ENCODE results near the gene PXDN.
"Not testable (repeated sequence)": the region's sequence is repeated elsewhere in the genome, so short reads cannot be mapped to it uniquely, and the experiment has no call there.

PXDN gene

DNA sequence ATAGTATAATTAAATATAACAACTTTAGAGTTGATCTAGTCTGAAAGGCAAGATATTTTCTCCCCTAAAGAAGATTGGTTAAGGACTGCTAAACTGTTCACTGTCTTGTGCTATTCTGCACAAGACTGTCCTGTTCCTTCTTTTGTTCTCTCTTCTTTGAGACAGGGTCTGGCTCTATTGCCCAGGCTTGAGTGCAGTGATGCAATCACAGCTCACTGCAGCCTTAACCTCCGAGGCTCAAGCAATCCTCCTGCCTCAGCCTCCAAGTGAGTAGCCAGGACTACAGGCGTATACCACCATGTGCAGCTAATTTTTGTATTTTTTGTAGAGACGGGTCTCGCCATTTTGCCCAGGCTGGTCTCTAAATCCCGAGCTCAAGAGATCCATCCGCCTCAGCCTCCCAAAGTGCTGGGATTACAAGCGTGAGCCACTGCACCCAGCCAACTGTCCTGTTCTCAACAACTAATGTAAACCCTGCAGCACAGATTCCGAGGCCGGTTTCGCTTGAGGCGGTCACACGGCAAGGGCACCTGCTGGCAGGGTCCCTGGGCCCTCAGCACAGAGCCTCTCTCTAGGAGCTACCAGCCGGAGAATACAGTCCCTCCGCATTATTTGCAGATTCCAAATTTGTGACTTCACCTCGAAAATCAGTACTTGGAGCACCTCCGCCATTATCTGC, 16.4 kb downstream of the PXDN start:
- no peak for DNase-seq (ENCODE audit: low read depth in 2 of 3, low spot score in 1 of 3)

DNA sequence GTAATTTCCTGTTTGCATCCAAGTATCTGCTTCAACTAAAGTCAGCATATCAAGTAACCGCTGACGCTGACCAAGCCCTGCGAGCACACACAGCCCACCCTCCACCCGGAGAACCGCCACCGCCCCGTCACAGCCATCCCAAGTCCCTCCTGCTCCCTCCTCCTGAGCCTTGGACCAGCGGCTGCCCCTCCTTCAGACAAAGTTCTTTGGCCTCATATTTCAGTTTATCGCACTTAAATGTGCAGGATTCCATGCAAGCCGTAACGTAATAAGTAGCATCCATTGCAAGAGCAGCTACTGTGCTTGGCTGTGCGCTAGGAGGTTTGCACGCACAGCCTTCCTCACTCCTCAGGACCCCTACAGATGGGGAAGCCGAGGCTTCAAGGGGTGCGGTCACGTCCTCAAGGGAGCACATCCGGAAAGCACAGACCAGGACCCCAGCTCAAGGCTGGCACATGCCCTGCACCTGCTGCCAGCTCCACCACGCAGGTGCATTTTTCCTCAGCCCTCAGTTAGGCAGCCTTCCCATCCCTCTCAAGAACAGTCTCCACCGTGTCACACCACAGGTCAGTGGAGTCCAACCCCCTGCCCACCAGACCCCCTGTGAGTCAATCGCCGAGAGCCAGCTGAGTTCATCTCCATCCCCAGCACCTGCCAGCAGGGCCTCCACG, 17.1 kb downstream of the PXDN start:
- DNase-seq (ENCODE audit: low read depth in 2 of 3, low spot score in 1 of 3), result no peak

DNA sequence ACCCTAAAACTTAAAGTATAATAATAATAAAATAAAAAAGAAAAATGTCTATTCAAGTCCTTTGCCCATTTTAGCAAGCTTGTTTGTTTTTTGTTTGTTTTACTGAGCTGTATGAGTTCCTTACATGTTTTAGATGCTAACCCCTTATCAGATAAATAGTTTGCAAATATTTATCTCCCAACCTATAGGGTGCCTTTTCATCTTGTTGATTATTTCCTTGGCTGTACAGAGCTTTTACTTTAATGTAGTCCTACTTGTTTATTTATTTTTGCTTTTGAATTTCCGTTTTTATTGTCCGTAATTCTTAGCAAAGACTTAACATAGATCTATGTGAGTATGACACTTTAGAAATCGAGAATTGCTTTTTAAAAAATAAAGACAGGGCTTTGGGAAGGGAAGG, 17.8 kb downstream of the PXDN start:
- no peak for DNase-seq (ENCODE audit: low read depth in 2 of 3, low spot score in 1 of 3)

DNA sequence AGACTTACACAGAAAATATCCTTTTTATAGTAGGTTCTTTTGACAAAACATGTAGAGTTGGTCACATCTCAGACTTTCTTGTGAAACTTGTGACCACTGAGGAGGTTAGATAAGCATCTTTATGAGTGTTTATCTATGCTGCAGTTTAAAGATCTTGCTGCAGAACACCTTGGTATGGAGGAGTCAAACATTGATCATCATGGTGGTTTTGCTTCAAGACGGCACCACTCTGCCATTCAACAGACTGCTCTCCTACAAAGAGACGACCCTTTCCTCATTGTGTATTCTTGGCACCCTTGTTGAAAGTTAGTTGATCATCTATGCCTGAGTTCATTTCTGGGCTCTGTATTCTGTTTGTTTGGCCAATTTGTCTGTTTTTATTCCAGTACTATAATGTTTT, 20.0 kb downstream of the PXDN start:
- not testable (repeated sequence) for DNase-seq (ENCODE audit: low read depth in 2 of 3, low spot score in 1 of 3)

DNA sequence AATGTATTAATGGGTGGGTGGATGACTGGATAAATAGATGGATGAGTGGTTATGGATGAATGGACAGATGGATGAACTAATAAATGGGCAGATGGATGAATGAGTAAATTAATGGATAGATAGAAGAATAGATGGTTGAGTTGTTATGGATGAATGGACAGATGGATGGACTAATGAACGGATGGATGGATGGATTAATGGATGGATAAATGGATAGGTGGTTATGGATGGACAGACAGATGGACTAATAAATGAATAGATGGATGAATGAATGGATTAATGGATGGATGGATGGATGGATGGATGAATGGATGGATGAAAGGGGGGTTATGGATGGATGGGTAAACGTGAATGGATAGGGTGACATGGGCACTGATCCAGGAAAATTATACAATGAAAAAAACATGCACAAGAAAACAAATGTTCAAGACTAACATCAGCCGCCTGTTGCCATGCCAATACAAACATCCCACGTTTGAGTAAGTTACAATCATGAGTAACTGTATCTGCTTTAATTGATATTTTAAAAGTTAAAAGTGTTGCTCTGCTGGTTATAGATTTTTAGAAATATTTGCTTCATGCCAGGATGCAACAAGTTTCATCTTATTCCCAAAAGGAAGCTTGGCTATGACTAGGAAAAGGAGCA, 20.8 kb downstream of the PXDN start:
- no peak for DNase-seq (ENCODE audit: low read depth in 2 of 3, low spot score in 1 of 3)

DNA sequence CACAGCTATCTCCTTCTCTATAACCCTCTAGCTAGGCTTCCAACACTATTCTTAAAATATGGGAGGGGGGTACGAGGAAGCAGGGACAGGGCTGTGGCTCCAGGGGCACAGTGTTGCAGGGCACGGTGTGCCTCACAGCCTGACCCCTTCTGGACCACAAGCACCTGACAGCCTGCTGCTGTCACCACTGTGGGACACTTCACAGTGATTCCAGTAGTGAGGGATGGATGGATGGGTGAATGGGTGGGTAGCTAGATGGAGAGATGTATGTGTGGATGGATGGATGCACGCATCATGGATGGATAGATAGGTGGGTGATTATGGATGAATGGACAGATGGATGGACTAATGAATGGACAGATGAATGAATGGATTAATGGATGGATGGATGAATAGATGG, 21.6 kb downstream of the PXDN start:
- DNase-seq (ENCODE audit: low read depth in 2 of 3, low spot score in 1 of 3), result no peak

DNA sequence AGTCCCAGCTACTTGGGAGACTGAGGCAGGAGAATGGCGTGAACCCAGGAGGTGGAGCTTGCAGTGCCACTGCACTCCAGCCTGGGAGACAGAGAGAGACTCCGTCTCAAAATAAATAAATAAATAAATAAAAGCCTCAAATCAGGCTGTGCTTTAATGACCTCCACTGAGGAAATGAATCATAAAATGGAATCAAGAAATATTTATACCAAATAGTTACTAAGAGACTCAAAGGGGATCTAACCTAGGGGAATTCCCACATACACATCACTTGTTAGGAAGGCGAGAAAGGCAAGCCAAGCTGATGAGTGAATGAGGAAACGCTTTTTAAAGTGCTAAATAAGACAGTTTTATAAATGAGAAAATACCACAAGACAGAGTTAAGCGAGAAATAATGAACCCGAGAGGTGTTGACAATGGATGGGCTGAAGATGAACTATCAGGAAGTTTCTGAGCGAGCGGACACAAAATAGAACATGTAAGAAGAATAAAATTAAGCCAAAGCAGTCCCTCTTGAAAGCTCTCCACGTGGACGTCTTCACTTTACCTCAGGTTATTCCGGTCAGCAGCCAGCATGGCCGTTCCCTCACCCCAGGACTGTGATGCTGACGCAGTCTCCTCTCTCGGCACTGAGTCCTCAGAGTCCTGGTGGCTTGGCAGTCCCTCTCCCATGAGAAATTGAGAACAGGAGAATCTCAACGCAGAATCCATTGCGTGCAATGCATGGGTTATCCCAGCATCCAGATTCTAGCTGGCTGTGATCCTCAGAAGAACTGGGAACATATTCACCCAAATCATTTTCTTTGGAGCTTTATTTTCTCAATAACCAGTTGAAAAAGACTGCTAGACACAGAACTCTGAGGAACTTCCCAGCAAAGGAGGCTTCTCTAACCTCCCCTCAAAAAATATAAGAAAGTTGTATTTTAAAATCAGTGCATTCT, 22.3 kb downstream of the PXDN start:
- DNase-seq (ENCODE audit: low read depth in 2 of 3, low spot score in 1 of 3), result no peak

DNA sequence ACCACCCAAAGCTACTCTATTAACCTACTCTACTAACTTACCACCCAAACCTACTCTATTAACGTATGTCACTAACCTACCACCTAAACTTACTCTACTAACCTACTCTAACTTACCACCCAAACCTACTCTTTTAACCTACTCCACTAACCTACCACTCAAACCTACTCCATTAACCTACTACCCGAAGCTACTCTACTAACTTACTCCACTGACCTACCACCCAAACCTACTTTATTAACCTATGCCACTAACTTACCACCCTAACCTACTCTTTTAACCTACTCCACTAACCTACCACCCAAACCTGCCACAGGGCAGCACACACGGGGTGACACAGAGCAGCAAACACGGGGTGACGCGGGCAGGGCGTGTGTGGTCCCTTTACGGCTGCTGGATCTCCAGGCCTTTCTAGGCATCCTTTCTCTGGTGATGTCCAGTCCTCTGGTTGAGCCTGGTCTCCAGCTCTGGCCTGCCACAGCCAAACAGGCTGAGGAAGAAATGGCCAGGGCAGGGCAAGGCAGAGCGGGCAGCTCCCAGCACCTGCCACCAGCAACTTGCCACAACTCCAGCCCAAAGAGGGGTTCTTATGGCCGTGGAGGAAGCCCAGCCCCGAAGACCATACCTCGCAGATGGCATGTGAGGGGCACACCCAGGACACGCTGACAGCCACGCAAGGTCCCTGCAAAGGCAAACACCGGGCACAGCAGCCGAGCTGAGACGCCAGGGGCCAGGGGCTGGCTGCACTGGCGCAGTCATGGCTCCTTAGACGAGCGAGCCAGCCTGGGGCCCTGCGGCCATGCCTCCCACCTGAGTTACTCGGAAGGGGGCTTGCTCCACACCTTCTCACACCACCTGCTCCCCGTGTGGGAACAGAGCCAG, 25.7 kb downstream of the PXDN start:
- no peak for DNase-seq (ENCODE audit: low read depth in 2 of 3, low spot score in 1 of 3)

DNA sequence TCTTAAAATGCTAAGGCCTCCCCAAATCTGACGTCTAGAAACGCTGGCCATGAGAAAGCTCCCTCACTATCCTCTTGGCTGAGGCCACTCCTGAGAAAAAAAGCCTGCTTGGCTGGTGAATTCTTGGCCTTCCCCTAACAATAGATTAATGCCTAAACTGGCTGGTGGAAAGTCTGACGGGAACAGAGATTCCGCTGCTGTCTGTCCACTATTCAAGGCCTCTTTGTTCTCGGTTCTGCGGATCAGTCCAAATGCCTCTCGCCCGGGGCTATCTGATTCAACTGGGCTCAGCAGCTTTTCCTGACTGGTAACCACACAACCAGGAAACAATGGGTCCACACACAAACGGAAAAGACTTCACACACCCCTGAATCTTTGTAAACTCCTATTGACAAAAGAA, 27.2 kb downstream of the PXDN start:
- no peak for DNase-seq (ENCODE audit: low read depth in 2 of 3, low spot score in 1 of 3)

DNA sequence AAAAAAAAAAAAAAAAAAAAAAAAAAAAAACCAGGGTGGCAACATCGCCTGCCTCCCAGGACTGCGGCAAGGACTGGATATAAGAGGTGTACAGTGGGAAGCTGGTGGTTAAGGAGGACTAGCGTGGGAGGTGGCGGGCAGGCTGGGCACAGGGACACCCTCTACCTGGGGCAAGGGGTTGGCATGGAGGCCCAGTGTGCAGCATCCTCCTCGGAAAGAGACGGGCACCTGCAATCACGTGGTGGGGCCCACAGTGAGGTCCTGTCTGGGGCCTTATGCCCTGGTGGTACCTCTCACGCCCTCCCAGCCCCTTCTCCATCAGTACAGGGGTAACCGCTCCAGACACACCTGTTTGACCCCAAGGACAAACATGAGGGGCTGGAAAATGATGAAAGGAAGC, 27.9 kb downstream of the PXDN start:
- no peak for DNase-seq (ENCODE audit: low read depth in 2 of 3, low spot score in 1 of 3)

DNA sequence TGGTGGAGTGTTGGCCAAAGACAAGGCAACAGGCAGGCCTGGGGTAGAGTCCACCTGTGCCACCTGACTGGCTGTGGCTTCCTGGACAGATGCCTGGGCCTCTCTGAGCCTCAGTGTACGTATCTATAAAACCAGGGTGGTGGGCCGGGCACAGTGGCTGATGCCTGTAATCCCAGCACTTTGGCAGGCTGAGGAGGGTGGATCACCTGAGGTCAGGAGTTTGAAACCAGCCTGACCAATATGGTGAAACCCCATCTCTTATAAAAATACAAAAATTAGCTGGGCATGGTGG, 28.4 kb downstream of the PXDN start:
- DNase-seq (ENCODE audit: low read depth in 2 of 3, low spot score in 1 of 3), result not testable (repeated sequence)

DNA sequence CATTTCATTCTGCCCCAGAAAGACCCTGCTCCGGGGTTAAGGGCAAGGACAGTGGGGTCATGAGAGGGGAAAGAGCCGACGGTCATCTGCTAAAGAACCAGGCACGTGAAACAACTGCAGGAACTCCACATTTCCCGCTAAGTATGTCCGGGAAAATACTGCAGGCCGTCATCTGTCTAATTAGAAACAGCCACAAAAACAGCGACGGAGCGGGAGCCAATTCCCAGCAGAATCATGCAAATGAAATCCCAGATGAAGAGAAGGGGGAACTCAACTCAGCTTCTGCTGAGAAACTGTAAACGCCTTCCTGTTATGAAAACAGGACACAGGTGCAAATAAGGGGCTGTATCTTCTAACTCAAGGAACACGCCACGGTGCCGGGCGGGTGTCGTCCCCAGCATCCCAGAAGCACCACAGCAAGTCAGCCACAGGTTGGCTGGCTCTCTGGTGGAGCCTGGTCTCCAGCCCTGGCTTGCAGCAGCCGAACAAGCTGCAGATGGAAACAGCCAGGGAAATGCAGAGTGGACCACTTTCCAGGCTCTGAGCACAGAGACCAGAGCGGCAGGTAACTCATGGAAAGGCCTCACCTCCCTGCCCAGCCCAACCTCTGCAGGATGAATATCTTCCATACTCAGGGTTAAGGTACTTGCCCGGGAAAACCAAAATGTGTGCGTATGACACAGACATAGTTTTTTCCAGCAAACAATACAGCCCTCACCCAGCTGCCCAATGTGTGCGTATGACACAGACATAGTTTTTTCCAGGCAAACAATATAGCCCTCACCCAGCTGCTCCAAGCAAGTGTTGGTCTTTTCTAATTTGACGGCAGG, 28.9 kb downstream of the PXDN start:
- no peak for DNase-seq (ENCODE audit: low read depth in 2 of 3, low spot score in 1 of 3)

DNA sequence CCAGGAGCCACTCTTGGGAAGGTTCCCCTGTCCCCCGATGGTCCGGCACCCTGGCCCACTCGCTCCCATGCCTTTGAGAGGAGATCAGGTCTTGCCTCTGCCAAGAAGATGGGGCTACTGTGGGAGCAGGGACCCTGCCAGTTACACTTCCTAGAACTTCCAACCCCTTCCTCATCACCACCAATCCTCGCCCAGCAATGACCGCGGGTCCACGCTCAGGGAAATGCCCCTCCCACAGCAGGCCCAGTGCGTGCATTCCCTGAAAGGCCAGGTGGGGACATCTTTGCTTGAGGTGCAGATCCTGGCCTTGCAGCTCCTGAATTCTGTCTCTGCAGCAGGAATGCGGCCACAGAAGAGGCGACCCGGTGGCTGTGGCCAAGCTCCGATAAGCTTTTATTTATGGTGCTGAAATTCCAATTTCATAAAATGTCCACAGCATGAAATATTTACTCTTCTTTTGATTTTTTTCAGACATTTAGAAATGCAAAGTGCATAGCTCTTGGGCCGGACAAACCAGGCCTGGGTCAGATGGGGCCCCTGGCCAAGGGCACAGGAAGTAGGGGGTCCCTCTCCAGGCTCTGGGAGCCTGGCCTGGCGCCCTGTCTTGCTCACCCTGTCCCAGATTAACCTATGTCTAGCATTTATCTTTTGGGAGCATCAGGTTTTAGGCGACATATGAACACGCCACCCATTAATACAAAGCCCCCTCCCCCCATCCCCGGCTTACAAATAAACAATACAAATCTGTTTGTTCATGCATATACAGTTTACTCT, 29.8 kb downstream of the PXDN start:
- no peak for DNase-seq (ENCODE audit: low read depth in 2 of 3, low spot score in 1 of 3)

DNA sequence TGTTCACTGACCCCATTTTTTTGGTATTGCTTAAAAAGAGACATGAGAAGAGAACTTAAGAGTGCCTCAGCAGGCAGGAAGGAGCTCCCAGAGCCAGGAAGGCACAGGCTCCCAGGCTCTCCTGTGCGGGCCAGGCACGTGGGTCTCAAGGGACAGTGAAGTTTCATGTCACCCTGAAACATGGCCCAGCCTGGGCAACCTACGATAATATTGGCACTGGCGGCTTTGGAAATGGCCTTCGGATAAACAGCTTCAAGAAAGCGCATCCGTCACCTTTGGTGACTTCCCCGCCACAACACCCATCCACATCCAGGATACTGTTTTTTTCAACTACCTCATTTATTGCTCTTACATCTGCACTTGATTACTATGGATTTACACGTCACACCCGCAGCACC, 30.5 kb downstream of the PXDN start:
- no peak for DNase-seq (ENCODE audit: low read depth in 2 of 3, low spot score in 1 of 3)

DNA sequence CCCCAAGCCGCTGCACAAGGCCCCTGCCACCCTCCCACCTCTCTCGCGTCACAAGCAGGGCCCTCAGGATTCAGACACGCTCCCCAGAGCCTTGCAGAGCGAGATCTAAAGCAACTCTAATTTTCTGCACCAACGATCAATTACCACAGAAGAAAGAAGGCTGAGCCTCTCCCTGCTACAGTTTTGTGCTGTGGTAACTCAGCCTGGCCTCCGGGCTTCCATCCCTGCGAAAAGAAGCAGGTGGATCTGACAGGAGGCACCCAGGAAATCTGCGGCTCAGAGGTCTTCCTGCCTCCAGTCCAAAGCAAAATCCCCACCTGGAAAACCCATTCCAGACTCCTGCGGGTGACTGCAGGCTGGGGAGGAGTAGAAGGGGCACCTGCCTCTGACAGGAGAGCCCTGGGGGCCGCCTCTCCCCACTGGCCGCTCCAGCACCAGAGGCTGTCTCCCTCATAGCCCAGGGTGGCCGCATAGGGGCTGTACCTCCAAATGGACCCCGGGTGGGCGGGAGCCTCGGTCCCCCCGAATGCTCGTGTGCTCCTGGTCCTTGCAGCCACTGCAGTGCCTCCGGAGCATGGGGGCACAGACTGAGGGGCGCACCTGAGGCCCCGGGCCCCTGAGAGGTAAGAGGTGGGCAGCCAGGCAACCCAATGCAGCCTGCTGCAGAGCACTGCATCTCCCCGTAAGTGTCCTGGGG, 31.0 kb downstream of the PXDN start:
- DNase-seq (ENCODE audit: low read depth in 2 of 3, low spot score in 1 of 3), result no peak

DNA sequence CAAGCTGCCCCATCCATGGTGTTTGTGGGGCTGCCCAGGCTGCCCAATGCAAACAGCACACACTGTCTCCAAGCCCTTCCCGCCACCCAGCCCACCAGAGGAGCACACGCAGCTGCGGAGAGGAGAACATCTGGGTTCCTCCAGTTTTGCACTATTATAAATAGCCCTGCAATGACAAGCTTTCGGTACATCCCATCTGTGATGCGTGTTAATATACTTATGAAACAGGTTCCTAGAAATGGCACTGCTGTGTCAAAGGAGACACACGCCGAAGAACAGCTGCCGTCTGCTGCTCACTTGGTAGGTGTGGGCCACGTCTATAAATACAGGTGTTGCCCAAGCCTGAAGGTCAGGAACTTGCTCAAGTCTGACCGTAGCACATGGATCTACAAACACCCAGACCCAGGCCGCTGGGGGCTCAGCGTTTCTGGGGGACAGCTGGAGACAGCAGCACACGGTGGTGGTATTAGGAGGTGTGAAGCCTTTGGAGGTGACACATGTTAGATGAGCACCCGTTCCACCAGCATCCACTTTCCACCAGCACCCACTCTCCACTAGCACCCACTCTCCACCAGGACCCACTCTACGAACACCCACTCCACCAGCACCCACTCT, 34.3 kb downstream of the PXDN start:
- DNase-seq (ENCODE audit: low read depth in 2 of 3, low spot score in 1 of 3), result no peak

DNA sequence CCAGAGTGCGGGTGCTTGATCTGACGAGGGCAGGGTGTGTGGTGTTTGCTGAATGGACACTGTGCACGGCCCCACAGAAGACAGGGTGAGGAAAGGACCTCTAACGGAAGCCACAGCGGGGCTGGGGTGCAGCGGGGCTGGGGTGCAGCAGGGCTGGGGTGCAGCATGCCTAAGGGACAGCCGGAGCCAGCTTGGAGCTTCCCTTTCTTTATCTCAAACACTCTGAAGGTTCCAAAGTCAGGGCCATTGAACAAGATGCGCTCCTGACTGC, 35.0 kb downstream of the PXDN start:
- DNase-seq (ENCODE audit: low read depth in 2 of 3, low spot score in 1 of 3), result no peak

All from stimulated activated CD4-positive, alpha-beta T cell treated with anti-CD3 and anti-CD28 coated beads, Interleukin-12 subunit alpha, Interleukin-12 subunit beta, amount 100 ng/mL, for 48 hours (primary cell).